Liver (tissue), 9 donors: ENCODE data around the gene KDM1B. TPM values are rescaled to one million over a fixed set of nuclear protein-coding genes. Genes with fewer than 3 reads are reported as not detected.

Source experiments
- DNase-seq: peaks from one replicate; pipeline ENCODE4 v3.0.0-alpha.2; 2017; ENCODE audit warnings: low spot score
- H3K27ac ChIP-seq, 2 donors: one replicate each; pipeline ENCODE4 v1.7.0; 2013; ENCODE audit warnings: inconsistent platforms in 2 of 2, low read length in 2 of 2, control low read depth in 1 of 2, low read depth in 1 of 2, mild to moderate bottlenecking in 1 of 2
- H3K27me3 ChIP-seq, 4 donors: one replicate each; pipeline versions ENCODE4 v1.6.1 to v1.7.0; 2013; ENCODE audit warnings: low read length in 3 of 4, inconsistent platforms in 1 of 4, mild to moderate bottlenecking in 1 of 4, moderate library complexity in 1 of 4; ENCODE audit not compliant: control insufficient read depth in 4 of 4, insufficient read depth in 4 of 4
- H3K36me3 ChIP-seq, 4 donors: one replicate each; pipeline versions ENCODE4 v1.6.1 to v1.7.0; 2013; ENCODE audit warnings: low read length in 3 of 4, mild to moderate bottlenecking in 3 of 4, low read depth in 1 of 4, moderate library complexity in 1 of 4; ENCODE audit not compliant: control insufficient read depth in 4 of 4, insufficient read depth in 3 of 4
- H3K4me1 ChIP-seq, 4 donors: one replicate each; pipeline versions ENCODE4 v1.6.1 to v1.7.0; 2013; ENCODE audit warnings: low read length in 3 of 4, mild to moderate bottlenecking in 3 of 4, moderate library complexity in 1 of 4; ENCODE audit not compliant: control insufficient read depth in 4 of 4, insufficient read depth in 4 of 4
- H3K4me3 ChIP-seq, 3 donors: one replicate each; pipeline versions ENCODE4 v1.6.1 to v1.7.0; 2013; ENCODE audit warnings: low read length in 3 of 3, control low read depth in 1 of 3, low read depth in 1 of 3, mild to moderate bottlenecking in 1 of 3
- H3K9ac ChIP-seq, 2 donors: one replicate each; pipeline ENCODE4 v1.7.0; 2013; ENCODE audit warnings: low read length in 2 of 2, mild to moderate bottlenecking in 2 of 2, moderate library complexity in 2 of 2, control low read depth in 1 of 2, low read depth in 1 of 2
- H3K9me3 ChIP-seq, 4 donors: one replicate each; pipeline versions ENCODE4 v1.6.1 to v1.7.0; 2013; ENCODE audit warnings: low read length in 3 of 4; ENCODE audit not compliant: control insufficient read depth in 4 of 4
- ATF3 ChIP-seq: IDR thresholded peaks from 2 replicates; pipeline ENCODE4 v1.6.1; 2016; ENCODE audit warnings: antibody characterized with exemption
- CTCF ChIP-seq: fragments of 150-350 bp; IDR thresholded peaks from 2 replicates; pipeline ENCODE4 v1.5.1; 2017; ENCODE audit warnings: improper control_type of control experiment, low read depth, low read length; ENCODE audit not compliant: missing input control
- EGR1 ChIP-seq, 2 donors: IDR thresholded peaks; 2 replicates each; pipeline ENCODE4 v1.6.1; 2016 to 2018; ENCODE audit warnings: antibody characterized with exemption in 2 of 2, low read depth in 2 of 2
- FOXA1 ChIP-seq: IDR thresholded peaks from 2 replicates; pipeline ENCODE4 v1.6.1; 2016; ENCODE audit warnings: antibody characterized with exemption
- FOXA2 ChIP-seq: IDR thresholded peaks from 2 replicates; pipeline ENCODE4 v1.6.1; 2016; ENCODE audit warnings: antibody characterized with exemption
- GABPA ChIP-seq, 2 donors: IDR thresholded peaks in 1 of 2; conservative IDR thresholded peaks in 1 of 2; 2 replicates each; pipeline ENCODE4 v1.6.1; 2016; ENCODE audit warnings: antibody characterized with exemption in 2 of 2, mild to moderate bottlenecking in 1 of 2, moderate library complexity in 1 of 2
- HNF4A ChIP-seq, 2 donors: conservative IDR thresholded peaks; 2 replicates each; pipeline ENCODE4 v1.6.1; 2016; ENCODE audit warnings: antibody characterized with exemption in 2 of 2, mild to moderate bottlenecking in 2 of 2
- HNF4G ChIP-seq: IDR thresholded peaks from 2 replicates; pipeline ENCODE4 v1.6.1; 2016; ENCODE audit warnings: antibody characterized with exemption
- JUND ChIP-seq, 2 donors: IDR thresholded peaks; 2 replicates each; pipeline ENCODE4 v1.6.1; 2016; ENCODE audit warnings: antibody characterized with exemption in 2 of 2
- NR2F2 ChIP-seq: IDR thresholded peaks from 2 replicates; pipeline ENCODE4 v1.6.1; 2016; ENCODE audit warnings: antibody characterized with exemption
- RAD21 ChIP-seq, 2 donors: IDR thresholded peaks; 2 replicates each; pipeline ENCODE4 v1.6.1; 2016; ENCODE audit warnings: antibody characterized with exemption in 2 of 2, mild to moderate bottlenecking in 2 of 2
- REST ChIP-seq: IDR thresholded peaks from 2 replicates; pipeline ENCODE4 v1.6.1; 2016; ENCODE audit warnings: antibody characterized with exemption, mild to moderate bottlenecking
- RXRA ChIP-seq, 2 donors: IDR thresholded peaks; 2 replicates each; pipeline ENCODE4 v1.6.1; 2017 to 2018; ENCODE audit warnings: antibody characterized with exemption in 2 of 2, mild to moderate bottlenecking in 1 of 2
- SP1 ChIP-seq: IDR thresholded peaks from 2 replicates; pipeline ENCODE4 v1.6.1; 2018; ENCODE audit warnings: antibody characterized with exemption, mild to moderate bottlenecking
- TAF1 ChIP-seq: conservative IDR thresholded peaks from 2 replicates; pipeline ENCODE4 v1.6.1; 2016; ENCODE audit warnings: antibody characterized with exemption, mild to moderate bottlenecking
- YY1 ChIP-seq: IDR thresholded peaks from 2 replicates; pipeline ENCODE4 v1.6.1; 2016; ENCODE audit warnings: antibody characterized with exemption, mild to moderate bottlenecking
- WGBS: extraction: QIAGEN DNeasy Blood & Tissue Kit; methylation state at CpG from one replicate; pipeline ENCODE4 v1.1.7; 2013; 5-methylcytosine and 5-hydroxymethylcytosine counted together
- polyA plus RNA-seq, 2 donors: library from polyadenylated mRNA; stranded (reverse) in 1 of 2; unstranded in 1 of 2; fragments of 200-250 nt in 1 of 2; fragments of >200 nt in 1 of 2; fragmentation: Nextera tagmentation in 1 of 2; extraction: Ambion mirVana in 1 of 2; gene quantifications; one replicate each; pipeline versions ENCODE4 v1.2.1 to v1.2.3, GENCODE V29; 2013 to 2015
- total RNA-seq, 2 donors: library from RNA; depleted of rRNA; stranded (reverse); fragments of >200 nt; gene quantifications; one replicate each; pipeline ENCODE4 v1.2.3, GENCODE V29; 2014
- TF ChIP-seq, protein P1 (sequence below): IDR thresholded peaks from 2 replicates; pipeline ENCODE4 v1.6.1; 2016; ENCODE audit warnings: antibody characterized with exemption
- TF ChIP-seq, protein P2 (sequence below): IDR thresholded peaks from 2 replicates; pipeline ENCODE4 v1.6.1; 2016; ENCODE audit warnings: antibody characterized with exemption
- donor health status: healthy.
- donor health status: healthy.
- donor health status: healthy.
- donor health status: healthy.
- donor health status: healthy.

KDM1B gene
- total and polyA plus RNA-seq, 4 donors, result 1.6 to 10.2 (median 6.7) TPM

DNA sequence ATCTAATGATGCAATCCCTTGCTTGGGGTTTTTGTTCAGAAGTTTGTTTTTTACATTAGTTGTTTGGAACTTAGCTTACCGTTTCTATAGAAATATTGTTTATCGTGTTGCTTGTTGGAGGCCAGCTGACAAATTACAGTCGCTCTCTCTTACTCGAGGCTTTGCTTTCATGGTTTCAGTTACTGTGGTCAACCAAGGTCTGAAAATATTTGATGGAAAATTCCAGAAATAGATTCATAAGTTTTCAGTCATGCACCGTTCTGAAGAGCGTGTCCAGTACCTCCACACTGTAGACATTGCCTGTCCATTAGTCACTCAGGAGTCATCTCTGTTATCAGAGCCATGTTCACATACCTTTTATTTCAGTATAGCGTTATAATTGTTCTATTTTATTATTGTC, 61.2 kb downstream of the KDM1B start:
- WGBS, result 88% methylated on average over 7 of the region's 7 CpGs
- H3K9ac ChIP-seq, result no peak overlapping the region
- H3K27ac ChIP-seq, result no peak overlapping the region
- peaks cover 0 to 1% (median 0%) of the 10 kb centered on the region in 4 donors for H3K4me1 ChIP-seq
- H3K4me3 ChIP-seq, result no peak overlapping the region
- peaks cover 4 to 18% (median 14%) of the 10 kb centered on the region in 4 donors for H3K36me3 ChIP-seq
- no peaks in the 10 kb centered on the region for H3K9me3 ChIP-seq
- H3K27me3 ChIP-seq, result no peaks in the 10 kb centered on the region
- TF ChIP-seq JUND (IDR thresholded peaks at IDR 0.05) (no peak), HNF4A (conservative IDR thresholded peaks at IDR 0.05) (no peak), HNF4G (no peak), NR2F2 (no peak), FOXA1 (no peak), GABPA (IDR thresholded peaks at IDR 0.05 in 1 of 2, conservative IDR thresholded peaks at IDR 0.05 in 1 of 2) (no peak), TAF1 (no peak), SP1 (no peak), EGR1 (IDR thresholded peaks at IDR 0.05; ENCODE audit: low read depth in 2 of 2) (no peak), RAD21 (IDR thresholded peaks at IDR 0.05) (no peak), ATF3 (no peak), FOXA2 (no peak), RXRA (IDR thresholded peaks at IDR 0.05) (no peak), CTCF (no peak), YY1 (no peak), REST (no peak)
- TF ChIP-seq, protein P1, sequence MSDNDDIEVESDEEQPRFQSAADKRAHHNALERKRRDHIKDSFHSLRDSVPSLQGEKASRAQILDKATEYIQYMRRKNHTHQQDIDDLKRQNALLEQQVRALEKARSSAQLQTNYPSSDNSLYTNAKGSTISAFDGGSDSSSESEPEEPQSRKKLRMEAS, result no peak
- TF ChIP-seq, protein P2, sequence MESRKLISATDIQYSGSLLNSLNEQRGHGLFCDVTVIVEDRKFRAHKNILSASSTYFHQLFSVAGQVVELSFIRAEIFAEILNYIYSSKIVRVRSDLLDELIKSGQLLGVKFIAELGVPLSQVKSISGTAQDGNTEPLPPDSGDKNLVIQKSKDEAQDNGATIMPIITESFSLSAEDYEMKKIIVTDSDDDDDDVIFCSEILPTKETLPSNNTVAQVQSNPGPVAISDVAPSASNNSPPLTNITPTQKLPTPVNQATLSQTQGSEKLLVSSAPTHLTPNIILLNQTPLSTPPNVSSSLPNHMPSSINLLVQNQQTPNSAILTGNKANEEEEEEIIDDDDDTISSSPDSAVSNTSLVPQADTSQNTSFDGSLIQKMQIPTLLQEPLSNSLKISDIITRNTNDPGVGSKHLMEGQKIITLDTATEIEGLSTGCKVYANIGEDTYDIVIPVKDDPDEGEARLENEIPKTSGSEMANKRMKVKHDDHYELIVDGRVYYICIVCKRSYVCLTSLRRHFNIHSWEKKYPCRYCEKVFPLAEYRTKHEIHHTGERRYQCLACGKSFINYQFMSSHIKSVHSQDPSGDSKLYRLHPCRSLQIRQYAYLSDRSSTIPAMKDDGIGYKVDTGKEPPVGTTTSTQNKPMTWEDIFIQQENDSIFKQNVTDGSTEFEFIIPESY, result no peak
- no peak for DNase-seq
